Vagina (tissue), 2 donors: Measurements from ENCODE around the gene KRT6C.
"Not testable (repeated sequence)": the region's sequence is repeated elsewhere in the genome, so short reads cannot be mapped to it uniquely, and the experiment has no call there.

Source experiments
- CTCF ChIP-seq, 3 experiments: fragments of 450-650 bp in 2 of 3; fragments of 200-600 bp in 1 of 3; sonication (generic) in 1 of 3; IDR thresholded peaks; one replicate each; pipeline ENCODE4 v1.5.1; 2017 to 2019; ENCODE audit warnings: antibody characterized with exemption in 3 of 3, mild to moderate bottlenecking in 2 of 3, moderate library complexity in 2 of 3
- POLR2A ChIP-seq, 2 donors: fragments of 450-650 bp; IDR thresholded peaks; one replicate each; pipeline ENCODE4 v1.6.1; 2017; ENCODE audit warnings: antibody characterized with exemption in 2 of 2, mild to moderate bottlenecking in 2 of 2, moderate library complexity in 2 of 2
- POLR2AphosphoS5 ChIP-seq, 2 donors: sonication (generic); formaldehyde crosslinking; IDR thresholded peaks; one replicate each; pipeline ENCODE4 v1.9.0; 2017; ENCODE audit warnings: antibody characterized with exemption in 2 of 2, mild to moderate bottlenecking in 2 of 2, low read depth in 1 of 2; ENCODE audit not compliant: insufficient read depth in 1 of 2

GRCh38 chr12:52447196-52447595 lies 26.4 kb downstream of the KRT6C start:
- TF ChIP-seq CTCF (IDR thresholded peaks at IDR 0.05); POLR2A (IDR thresholded peaks at IDR 0.05); POLR2AphosphoS5 (IDR thresholded peaks at IDR 0.05; ENCODE audit: insufficient read depth in 1 of 2, low read depth in 1 of 2): not testable (repeated sequence)
